SK-N-SH (cell line): ENCODE measurements around the gene YEATS4.

ENCODE experiments used
- CHD2 ChIP-seq: fragments of 150-350 bp; IDR thresholded peaks from 2 replicates; pipeline ENCODE4 v1.6.1; 2018; ENCODE audit warnings: low read length; ENCODE audit not compliant: partially characterized antibody
- ELF1 ChIP-seq: IDR thresholded peaks from 2 replicates; pipeline ENCODE4 v1.4.0; 2012
- EP300 ChIP-seq, 2 experiments: IDR thresholded peaks; 2 replicates each; pipeline versions ENCODE4 v1.4.0 to v1.6.1; 2012; ENCODE audit warnings: borderline replicate concordance in 1 of 2, low read depth in 1 of 2, low read length in 1 of 2
- FOXJ3 ChIP-seq: sonication (generic); formaldehyde crosslinking; IDR thresholded peaks from 2 replicates; pipeline ENCODE4 v1.5.1; 2020; ENCODE audit warnings: mild to moderate bottlenecking, missing genetic modification reagents
- POLR2AphosphoS5 ChIP-seq: IDR thresholded peaks from 2 replicates; pipeline ENCODE4 v1.6.1; 2012; ENCODE audit warnings: low read depth, low read length
- RAD21 ChIP-seq: IDR thresholded peaks from 2 replicates; pipeline ENCODE4 v1.6.1; 2012; ENCODE audit warnings: mild to moderate bottlenecking, low read length
- RCOR1 ChIP-seq: fragments of 150-350 bp; IDR thresholded peaks from 2 replicates; pipeline ENCODE4 v1.6.1; 2017; ENCODE audit warnings: antibody characterized with exemption, low read length
- RXRA ChIP-seq: IDR thresholded peaks from 2 replicates; pipeline ENCODE4 v1.4.0; 2012; ENCODE audit warnings: low read depth, mild to moderate bottlenecking, borderline replicate concordance
- SMC3 ChIP-seq: IDR thresholded peaks from 2 replicates; pipeline ENCODE4 v1.6.1; 2012; ENCODE audit warnings: low read depth, low read length, improper control_type of control experiment
- TAF1 ChIP-seq: IDR thresholded peaks from 2 replicates; pipeline ENCODE4 v1.6.1; 2012; ENCODE audit warnings: low read depth, mild to moderate bottlenecking, low read length, moderate library complexity, borderline replicate concordance
- TF ChIP-seq, protein P1 (sequence below): IDR thresholded peaks from 2 replicates; pipeline ENCODE4 v1.6.1; 2012; ENCODE audit warnings: mild to moderate bottlenecking, low read depth, low read length, moderate library complexity
- TF ChIP-seq, protein P2 (sequence below): fragments of 200-600 bp; sonication (generic); IDR thresholded peaks from 2 replicates; pipeline ENCODE4 v1.6.1; 2017; ENCODE audit warnings: antibody characterized with exemption, mild to moderate bottlenecking, moderate library complexity
- TF ChIP-seq, protein P3 (sequence below): fragments of 150-350 bp; IDR thresholded peaks from 2 replicates; pipeline ENCODE4 v1.6.1; 2017; ENCODE audit warnings: antibody characterized with exemption, low read length, low read depth, borderline replicate concordance
- TF ChIP-seq, protein P4 (sequence below): IDR thresholded peaks from 2 replicates; pipeline ENCODE4 v1.4.0; 2012; ENCODE audit warnings: low read depth, borderline replicate concordance

DNA sequence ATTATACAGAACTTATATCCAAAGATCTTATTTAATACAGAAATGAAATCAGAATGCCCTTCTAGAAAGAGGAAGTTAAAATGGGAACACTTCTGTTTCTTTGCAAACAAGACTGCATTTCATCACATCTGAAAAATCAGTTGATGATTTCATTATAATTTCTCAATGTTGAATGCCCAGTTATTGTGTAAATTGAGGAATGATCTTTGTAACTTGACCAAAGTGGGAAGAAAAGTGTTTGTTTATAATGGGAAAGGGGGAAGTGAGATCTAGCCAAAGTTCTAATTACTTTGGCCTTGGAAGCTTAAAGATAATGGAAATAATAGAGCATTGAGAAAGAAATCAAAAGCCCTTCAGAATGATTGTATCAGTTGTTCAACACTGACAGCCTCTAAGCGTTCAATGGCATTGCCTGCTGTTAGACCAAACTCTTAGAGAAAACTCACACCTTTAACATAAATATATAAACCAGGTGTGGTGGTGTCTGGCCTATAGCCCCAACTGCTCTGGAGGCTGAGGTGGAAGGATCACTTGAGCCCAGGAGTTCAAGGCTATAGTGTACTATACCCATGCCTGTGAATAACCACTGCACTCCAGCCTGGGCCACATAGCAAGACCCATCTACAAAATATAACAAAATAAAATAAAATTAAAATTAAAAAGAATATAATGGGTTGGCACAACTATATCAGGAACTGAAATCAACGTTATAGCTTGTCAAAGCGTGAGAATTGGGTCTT lies 21.3 kb upstream of the YEATS4 start:
- TF ChIP-seq, protein P1, sequence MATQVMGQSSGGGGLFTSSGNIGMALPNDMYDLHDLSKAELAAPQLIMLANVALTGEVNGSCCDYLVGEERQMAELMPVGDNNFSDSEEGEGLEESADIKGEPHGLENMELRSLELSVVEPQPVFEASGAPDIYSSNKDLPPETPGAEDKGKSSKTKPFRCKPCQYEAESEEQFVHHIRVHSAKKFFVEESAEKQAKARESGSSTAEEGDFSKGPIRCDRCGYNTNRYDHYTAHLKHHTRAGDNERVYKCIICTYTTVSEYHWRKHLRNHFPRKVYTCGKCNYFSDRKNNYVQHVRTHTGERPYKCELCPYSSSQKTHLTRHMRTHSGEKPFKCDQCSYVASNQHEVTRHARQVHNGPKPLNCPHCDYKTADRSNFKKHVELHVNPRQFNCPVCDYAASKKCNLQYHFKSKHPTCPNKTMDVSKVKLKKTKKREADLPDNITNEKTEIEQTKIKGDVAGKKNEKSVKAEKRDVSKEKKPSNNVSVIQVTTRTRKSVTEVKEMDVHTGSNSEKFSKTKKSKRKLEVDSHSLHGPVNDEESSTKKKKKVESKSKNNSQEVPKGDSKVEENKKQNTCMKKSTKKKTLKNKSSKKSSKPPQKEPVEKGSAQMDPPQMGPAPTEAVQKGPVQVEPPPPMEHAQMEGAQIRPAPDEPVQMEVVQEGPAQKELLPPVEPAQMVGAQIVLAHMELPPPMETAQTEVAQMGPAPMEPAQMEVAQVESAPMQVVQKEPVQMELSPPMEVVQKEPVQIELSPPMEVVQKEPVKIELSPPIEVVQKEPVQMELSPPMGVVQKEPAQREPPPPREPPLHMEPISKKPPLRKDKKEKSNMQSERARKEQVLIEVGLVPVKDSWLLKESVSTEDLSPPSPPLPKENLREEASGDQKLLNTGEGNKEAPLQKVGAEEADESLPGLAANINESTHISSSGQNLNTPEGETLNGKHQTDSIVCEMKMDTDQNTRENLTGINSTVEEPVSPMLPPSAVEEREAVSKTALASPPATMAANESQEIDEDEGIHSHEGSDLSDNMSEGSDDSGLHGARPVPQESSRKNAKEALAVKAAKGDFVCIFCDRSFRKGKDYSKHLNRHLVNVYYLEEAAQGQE = no peak
- TF ChIP-seq, protein P2, sequence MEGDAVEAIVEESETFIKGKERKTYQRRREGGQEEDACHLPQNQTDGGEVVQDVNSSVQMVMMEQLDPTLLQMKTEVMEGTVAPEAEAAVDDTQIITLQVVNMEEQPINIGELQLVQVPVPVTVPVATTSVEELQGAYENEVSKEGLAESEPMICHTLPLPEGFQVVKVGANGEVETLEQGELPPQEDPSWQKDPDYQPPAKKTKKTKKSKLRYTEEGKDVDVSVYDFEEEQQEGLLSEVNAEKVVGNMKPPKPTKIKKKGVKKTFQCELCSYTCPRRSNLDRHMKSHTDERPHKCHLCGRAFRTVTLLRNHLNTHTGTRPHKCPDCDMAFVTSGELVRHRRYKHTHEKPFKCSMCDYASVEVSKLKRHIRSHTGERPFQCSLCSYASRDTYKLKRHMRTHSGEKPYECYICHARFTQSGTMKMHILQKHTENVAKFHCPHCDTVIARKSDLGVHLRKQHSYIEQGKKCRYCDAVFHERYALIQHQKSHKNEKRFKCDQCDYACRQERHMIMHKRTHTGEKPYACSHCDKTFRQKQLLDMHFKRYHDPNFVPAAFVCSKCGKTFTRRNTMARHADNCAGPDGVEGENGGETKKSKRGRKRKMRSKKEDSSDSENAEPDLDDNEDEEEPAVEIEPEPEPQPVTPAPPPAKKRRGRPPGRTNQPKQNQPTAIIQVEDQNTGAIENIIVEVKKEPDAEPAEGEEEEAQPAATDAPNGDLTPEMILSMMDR = no peak
- TF ChIP-seq TAF1 (no peak), POLR2AphosphoS5 (no peak), RCOR1 (no peak), RAD21 (no peak), SMC3 (no peak), EP300 (IDR thresholded peaks at IDR 0.05; ENCODE audit: borderline replicate concordance in 1 of 2, low read depth in 1 of 2, low read length in 1 of 2) (no peak), ELF1 (no peak), RXRA (no peak), CHD2 (no peak), FOXJ3 (no peak)
- TF ChIP-seq, protein P3, sequence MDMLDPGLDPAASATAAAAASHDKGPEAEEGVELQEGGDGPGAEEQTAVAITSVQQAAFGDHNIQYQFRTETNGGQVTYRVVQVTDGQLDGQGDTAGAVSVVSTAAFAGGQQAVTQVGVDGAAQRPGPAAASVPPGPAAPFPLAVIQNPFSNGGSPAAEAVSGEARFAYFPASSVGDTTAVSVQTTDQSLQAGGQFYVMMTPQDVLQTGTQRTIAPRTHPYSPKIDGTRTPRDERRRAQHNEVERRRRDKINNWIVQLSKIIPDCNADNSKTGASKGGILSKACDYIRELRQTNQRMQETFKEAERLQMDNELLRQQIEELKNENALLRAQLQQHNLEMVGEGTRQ = no peak
- TF ChIP-seq, protein P4, sequence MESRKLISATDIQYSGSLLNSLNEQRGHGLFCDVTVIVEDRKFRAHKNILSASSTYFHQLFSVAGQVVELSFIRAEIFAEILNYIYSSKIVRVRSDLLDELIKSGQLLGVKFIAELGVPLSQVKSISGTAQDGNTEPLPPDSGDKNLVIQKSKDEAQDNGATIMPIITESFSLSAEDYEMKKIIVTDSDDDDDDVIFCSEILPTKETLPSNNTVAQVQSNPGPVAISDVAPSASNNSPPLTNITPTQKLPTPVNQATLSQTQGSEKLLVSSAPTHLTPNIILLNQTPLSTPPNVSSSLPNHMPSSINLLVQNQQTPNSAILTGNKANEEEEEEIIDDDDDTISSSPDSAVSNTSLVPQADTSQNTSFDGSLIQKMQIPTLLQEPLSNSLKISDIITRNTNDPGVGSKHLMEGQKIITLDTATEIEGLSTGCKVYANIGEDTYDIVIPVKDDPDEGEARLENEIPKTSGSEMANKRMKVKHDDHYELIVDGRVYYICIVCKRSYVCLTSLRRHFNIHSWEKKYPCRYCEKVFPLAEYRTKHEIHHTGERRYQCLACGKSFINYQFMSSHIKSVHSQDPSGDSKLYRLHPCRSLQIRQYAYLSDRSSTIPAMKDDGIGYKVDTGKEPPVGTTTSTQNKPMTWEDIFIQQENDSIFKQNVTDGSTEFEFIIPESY = no peak
